ENCODE measurements around the gene CD82. TPM values are rescaled to one million over a fixed set of nuclear protein-coding genes. Genes with fewer than 3 reads are reported as not detected.

CD82 gene
- total RNA-seq, 1 donor: 23.2 TPM

DNA sequence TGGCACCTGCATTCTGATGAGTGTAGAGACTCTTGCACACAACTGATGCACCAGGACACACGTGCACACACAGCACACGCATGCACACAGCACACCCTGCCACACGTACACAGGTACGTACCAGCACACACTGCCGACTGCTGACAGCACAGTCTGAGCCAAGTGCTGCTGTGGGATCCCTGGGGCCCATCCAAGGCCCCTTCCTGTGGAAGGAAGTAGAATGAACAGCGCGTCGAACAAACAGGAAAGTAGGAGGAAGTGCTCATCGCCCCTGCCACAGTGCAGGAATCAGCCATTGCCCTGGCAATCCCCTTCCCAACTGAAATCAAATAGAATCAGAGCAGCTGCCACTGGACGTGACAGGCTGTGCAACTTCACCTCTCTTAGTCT lies 57.9 kb downstream of the CD82 start:
- Histone ChIP-seq H3K27ac (ENCODE audit: low read depth, low read length) (no peak overlapping the region), H3K79me2 (ENCODE audit: insufficient read depth, low read length) (no peaks in the 10 kb centered on the region), H3K36me3 (ENCODE audit: insufficient read depth, low read length) (no peaks in the 10 kb centered on the region), H3K9me3 (ENCODE audit: low read depth, low read length) (peaks cover 3% of the 10 kb centered on the region), H3K27me3 (ENCODE audit: insufficient read depth, low read length) (no peaks in the 10 kb centered on the region), H3K4me3 (ENCODE audit: insufficient read depth, low read length) (no peak overlapping the region), H3K4me1 (ENCODE audit: insufficient read depth, low read length) (peaks cover 6% of the 10 kb centered on the region), H2AFZ (ENCODE audit: low read length) (no peak overlapping the region), H4K20me1 (ENCODE audit: insufficient read depth, low read length) (peaks cover 2% of the 10 kb centered on the region), H3K4me2 (ENCODE audit: insufficient read depth, low read length) (no peak overlapping the region)
- TF ChIP-seq, protein P1, sequence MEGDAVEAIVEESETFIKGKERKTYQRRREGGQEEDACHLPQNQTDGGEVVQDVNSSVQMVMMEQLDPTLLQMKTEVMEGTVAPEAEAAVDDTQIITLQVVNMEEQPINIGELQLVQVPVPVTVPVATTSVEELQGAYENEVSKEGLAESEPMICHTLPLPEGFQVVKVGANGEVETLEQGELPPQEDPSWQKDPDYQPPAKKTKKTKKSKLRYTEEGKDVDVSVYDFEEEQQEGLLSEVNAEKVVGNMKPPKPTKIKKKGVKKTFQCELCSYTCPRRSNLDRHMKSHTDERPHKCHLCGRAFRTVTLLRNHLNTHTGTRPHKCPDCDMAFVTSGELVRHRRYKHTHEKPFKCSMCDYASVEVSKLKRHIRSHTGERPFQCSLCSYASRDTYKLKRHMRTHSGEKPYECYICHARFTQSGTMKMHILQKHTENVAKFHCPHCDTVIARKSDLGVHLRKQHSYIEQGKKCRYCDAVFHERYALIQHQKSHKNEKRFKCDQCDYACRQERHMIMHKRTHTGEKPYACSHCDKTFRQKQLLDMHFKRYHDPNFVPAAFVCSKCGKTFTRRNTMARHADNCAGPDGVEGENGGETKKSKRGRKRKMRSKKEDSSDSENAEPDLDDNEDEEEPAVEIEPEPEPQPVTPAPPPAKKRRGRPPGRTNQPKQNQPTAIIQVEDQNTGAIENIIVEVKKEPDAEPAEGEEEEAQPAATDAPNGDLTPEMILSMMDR (IDR thresholded peaks at IDR 0.05; ENCODE audit: extremely low read depth, low read depth, low read length): no peak
- DNase-seq (ENCODE audit: insufficient read length, low spot score, missing footprints): no peak

GRCh38 chr11:44623731-44624491 lies 58.4 kb downstream of the CD82 start:
- Histone ChIP-seq H3K79me2 (ENCODE audit: insufficient read depth, low read length) (no peaks in the 10 kb centered on the region), H3K9me3 (ENCODE audit: low read depth, low read length) (peaks cover 3% of the 10 kb centered on the region), H2AFZ (ENCODE audit: low read length) (no peak overlapping the region), H3K4me1 (ENCODE audit: insufficient read depth, low read length) (peaks cover 7% of the 10 kb centered on the region), H3K4me2 (ENCODE audit: insufficient read depth, low read length) (no peak overlapping the region), H3K27ac (ENCODE audit: low read depth, low read length) (no peak overlapping the region), H4K20me1 (ENCODE audit: insufficient read depth, low read length) (peaks cover 2% of the 10 kb centered on the region), H3K36me3 (ENCODE audit: insufficient read depth, low read length) (no peaks in the 10 kb centered on the region), H3K4me3 (ENCODE audit: insufficient read depth, low read length) (no peak overlapping the region), H3K27me3 (ENCODE audit: insufficient read depth, low read length) (no peaks in the 10 kb centered on the region)
- TF ChIP-seq, protein P1 (IDR thresholded peaks at IDR 0.05; ENCODE audit: extremely low read depth, low read depth, low read length): no peak
- DNase-seq (ENCODE audit: insufficient read length, low spot score, missing footprints): peak; percentile 54

DNA sequence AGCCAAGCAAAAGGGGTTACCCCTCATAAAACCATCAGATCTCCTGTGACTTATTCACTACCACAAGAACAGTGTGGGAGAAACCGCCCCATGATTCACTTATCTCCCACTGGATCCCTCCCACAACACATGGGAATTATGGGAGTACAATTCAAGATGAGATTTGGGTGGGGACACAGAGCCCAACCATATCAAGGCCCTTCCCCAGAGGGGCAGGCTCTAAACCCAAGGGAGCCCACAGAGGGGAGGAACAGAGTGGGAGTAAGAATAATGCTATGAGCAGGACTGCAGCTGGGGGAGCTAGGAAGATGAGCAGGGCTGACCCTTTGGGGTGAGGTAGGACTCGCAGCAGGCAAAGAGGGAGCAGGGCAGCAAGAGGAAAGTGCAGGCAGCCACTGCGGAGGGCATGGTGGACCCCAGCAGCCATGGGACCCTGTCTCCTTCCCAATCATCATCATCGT lies 59.3 kb downstream of the CD82 start:
- H3K27ac ChIP-seq (ENCODE audit: low read depth, low read length): no peak overlapping the region
- peaks cover 2% of the 10 kb centered on the region for H4K20me1 ChIP-seq (ENCODE audit: insufficient read depth, low read length)
- DNase-seq (ENCODE audit: insufficient read length, low spot score, missing footprints): no peak

More for the DNA sequence above, 59.3 kb downstream of the CD82 start:
- Histone ChIP-seq H3K36me3 (ENCODE audit: insufficient read depth, low read length) (no peaks in the 10 kb centered on the region), H2AFZ (ENCODE audit: low read length) (no peak overlapping the region), H3K4me1 (ENCODE audit: insufficient read depth, low read length) (peaks cover 7% of the 10 kb centered on the region), H3K4me3 (ENCODE audit: insufficient read depth, low read length) (no peak overlapping the region), H3K27me3 (ENCODE audit: insufficient read depth, low read length) (peaks cover 7% of the 10 kb centered on the region), H3K4me2 (ENCODE audit: insufficient read depth, low read length) (no peak overlapping the region), H3K79me2 (ENCODE audit: insufficient read depth, low read length) (no peaks in the 10 kb centered on the region), H3K9me3 (ENCODE audit: low read depth, low read length) (peaks cover 3% of the 10 kb centered on the region)
- TF ChIP-seq, protein P1 (IDR thresholded peaks at IDR 0.05; ENCODE audit: extremely low read depth, low read depth, low read length): no peak
